ENCODE data around the gene RNF41.

Gene RNF41

DNA sequence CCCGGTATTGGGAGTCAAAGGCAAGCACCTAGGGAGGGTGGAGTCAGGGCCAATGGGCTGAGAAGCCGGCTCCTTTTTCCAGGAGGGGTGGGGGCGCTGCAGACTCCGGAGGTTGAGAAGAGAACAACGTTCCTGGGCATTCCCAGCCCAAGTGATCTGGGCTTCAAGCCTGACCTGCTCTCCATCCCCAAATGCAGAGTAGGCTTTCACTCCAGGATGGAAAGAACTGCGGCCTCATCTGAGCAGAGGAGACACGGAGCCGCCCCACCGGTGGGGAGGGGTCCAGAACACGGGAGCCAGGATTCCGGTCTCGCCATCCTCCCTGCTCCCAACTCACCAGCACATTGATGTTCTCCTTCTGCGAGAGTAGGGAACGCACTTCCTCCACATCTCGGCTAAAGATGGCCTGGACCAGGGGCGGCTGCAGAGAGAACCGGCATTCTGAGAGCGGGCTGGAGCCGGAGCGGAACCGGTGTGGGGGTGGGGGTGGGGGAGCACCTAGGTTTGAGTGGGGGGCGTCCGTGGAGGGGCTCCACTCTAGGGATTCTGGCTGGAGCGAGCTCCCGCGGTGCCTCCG, 35.9 kb upstream of the RNF41 start:
- peak overlapping the region; percentile 96 for H3K4me3 Mint-ChIP-seq
- H3K27me3 Mint-ChIP-seq = no peaks in the 10 kb centered on the region
- ATAC-seq (replicated peaks; ENCODE audit: extremely low read depth, poor library complexity, severe bottlenecking) = peak; percentile 19
- DNase-seq (ENCODE audit: low spot score in 2 of 2) = no peak
- no peaks in the 10 kb centered on the region for H3K9me3 Mint-ChIP-seq
- H3K4me1 Mint-ChIP-seq = peaks cover 29% of the 10 kb centered on the region
- peak overlapping the region; percentile 76 for H3K27ac Mint-ChIP-seq (ENCODE audit: low read depth)
- peaks cover 38% of the 10 kb centered on the region for H3K36me3 Mint-ChIP-seq (ENCODE audit: insufficient read depth)

DNA sequence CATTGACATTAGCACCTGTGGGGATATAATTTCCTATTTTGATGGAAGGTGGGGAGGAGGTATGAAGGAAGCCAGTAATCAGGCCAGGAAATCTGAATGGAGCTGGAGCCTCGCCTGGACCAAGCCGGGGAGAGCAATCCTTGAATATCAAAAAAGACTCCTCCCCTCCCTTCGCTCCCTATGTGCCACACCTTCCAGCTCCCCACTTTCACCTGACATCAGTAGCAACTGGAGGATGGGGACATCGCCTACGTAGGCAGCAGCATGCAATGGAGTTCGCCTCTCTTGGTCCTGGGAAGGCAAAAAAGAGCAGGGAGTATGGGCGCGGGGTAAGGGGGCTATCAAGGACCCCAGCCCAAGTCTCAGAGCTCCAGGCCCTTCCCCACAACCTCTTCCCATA, 35.3 kb upstream of the RNF41 start:
- H3K27ac Mint-ChIP-seq (ENCODE audit: low read depth) = peak overlapping the region; percentile 76

DNA sequence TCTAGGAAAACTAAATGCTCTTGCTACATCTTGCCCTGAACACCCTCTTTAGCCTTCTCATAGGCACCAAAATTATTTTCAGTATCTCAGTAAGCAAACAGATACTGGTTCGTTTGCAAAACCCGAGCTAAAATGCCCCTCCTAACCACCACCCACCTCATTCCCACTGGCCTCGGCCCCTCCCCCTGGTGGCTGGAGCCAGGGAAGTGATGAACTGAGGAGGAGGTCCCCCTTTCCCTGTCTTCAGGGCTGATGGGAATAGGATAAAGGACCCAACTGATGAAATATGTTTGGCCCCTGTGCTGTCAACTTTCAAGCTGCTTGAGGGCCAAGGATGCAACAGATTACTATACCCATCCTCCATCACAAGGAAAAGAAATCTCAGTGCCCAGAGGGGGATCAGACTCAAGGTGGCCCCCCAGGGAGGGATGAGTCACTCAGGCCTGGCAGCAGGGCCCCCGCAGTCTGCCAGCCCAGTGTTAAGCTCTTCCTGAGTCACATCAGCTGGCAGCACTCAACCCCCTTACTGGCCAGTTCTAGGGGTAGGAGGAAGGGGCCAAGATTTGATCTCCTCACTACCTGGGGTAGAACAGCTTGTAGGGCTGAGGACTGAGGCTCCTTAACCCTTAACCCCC, 34.7 kb upstream of the RNF41 start:
- Mint-ChIP-seq H3K9me3 (no peaks in the 10 kb centered on the region), H3K27me3 (no peaks in the 10 kb centered on the region), H3K4me3 (peak overlapping the region; percentile 96), H3K4me1 (peaks cover 29% of the 10 kb centered on the region), H3K27ac (ENCODE audit: low read depth) (peak overlapping the region; percentile 76), H3K36me3 (ENCODE audit: insufficient read depth) (peaks cover 44% of the 10 kb centered on the region)
- DNase-seq (ENCODE audit: low spot score in 2 of 2) (no peak), ATAC-seq (replicated peaks; ENCODE audit: extremely low read depth, poor library complexity, severe bottlenecking) (no peak)

More for the DNA sequence above, 35.3 kb upstream of the RNF41 start:
- ATAC-seq (replicated peaks; ENCODE audit: extremely low read depth, poor library complexity, severe bottlenecking) (no peak), DNase-seq (ENCODE audit: low spot score in 2 of 2) (no peak)
- Mint-ChIP-seq H3K4me1 (peaks cover 29% of the 10 kb centered on the region), H3K4me3 (peak overlapping the region; percentile 96), H3K9me3 (no peaks in the 10 kb centered on the region), H3K36me3 (ENCODE audit: insufficient read depth) (peaks cover 40% of the 10 kb centered on the region), H3K27me3 (no peaks in the 10 kb centered on the region)

DNA sequence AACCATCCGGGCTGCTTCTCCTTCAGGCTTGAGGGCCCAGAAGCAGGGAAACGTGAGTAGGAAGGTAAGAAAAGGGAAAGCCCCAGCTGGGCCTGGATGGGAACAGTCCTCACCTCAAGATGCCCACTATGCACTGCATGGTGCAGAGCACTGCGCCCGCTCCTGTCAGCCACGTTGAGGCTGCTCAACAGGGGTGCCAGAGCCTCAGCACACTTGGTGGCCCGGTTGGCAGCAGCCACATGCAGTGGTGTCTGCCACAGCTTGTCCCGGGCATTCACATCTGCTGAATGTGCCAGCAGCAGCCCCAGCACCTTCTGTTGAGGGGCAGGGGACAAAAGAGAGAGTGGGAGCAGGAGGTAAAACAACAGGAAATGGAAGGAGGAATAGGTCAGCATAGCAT, 33.9 kb upstream of the RNF41 start:
- Mint-ChIP-seq H3K36me3 (ENCODE audit: insufficient read depth) (peaks cover 47% of the 10 kb centered on the region), H3K9me3 (no peaks in the 10 kb centered on the region), H3K27ac (ENCODE audit: low read depth) (no peak overlapping the region), H3K4me1 (peaks cover 29% of the 10 kb centered on the region), H3K27me3 (no peaks in the 10 kb centered on the region), H3K4me3 (peak overlapping the region; percentile 96)
- ATAC-seq (replicated peaks; ENCODE audit: extremely low read depth, poor library complexity, severe bottlenecking) = no peak
- DNase-seq (ENCODE audit: low spot score in 2 of 2) = no peak

DNA sequence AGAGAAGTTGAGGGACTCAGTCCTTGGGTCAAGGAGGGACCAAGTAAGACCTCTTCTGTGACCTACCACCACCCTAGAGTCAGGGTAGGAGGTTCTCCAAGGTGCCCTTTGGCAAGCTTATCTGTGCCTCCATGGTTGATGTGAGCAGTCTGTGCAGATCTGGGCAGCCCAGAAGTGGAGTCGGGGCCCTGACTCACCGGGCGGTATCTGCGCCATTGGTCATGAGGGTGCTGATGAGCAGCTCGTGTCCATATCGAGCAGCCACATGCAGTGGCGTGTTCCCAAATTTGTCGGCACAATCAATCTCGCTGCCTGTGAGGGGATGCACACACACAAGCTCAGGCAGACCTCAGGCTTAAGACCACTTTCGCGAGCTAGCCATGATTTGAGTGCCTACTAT, 31.4 kb upstream of the RNF41 start:
- Mint-ChIP-seq H3K27ac (ENCODE audit: low read depth) (no peak overlapping the region), H3K4me1 (peaks cover 20% of the 10 kb centered on the region), H3K36me3 (ENCODE audit: insufficient read depth) (peaks cover 50% of the 10 kb centered on the region), H3K27me3 (no peaks in the 10 kb centered on the region), H3K9me3 (no peaks in the 10 kb centered on the region), H3K4me3 (no peak overlapping the region)
- no peak for ATAC-seq (replicated peaks; ENCODE audit: extremely low read depth, poor library complexity, severe bottlenecking)
- no peak for DNase-seq (ENCODE audit: low spot score in 2 of 2)

DNA sequence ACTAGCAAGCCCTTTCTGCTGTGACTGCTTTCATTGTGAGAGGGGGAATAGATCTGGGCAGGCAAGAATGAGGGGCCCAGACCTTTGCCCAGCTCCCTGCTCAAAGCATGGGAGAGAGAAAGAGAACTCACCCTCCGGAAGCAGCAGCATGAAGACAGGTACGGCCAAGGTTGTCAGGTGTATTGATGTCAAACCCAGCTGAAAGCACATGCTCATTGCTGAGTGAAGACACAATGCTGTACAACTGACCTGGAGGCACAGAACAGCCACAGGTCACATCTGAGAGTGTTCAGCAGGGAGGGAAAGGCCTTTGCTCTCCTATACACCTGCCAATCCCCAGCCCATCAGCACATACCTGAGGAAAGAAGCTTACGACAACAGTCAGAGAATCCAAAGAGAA, 30.9 kb upstream of the RNF41 start:
- H3K9me3 Mint-ChIP-seq = no peaks in the 10 kb centered on the region
- H3K27me3 Mint-ChIP-seq = no peaks in the 10 kb centered on the region
- H3K27ac Mint-ChIP-seq (ENCODE audit: low read depth) = no peak overlapping the region
- H3K36me3 Mint-ChIP-seq (ENCODE audit: insufficient read depth) = peaks cover 50% of the 10 kb centered on the region
- no peak overlapping the region for H3K4me3 Mint-ChIP-seq
- DNase-seq (ENCODE audit: low spot score in 2 of 2) = no peak
- no peak for ATAC-seq (replicated peaks; ENCODE audit: extremely low read depth, poor library complexity, severe bottlenecking)
- H3K4me1 Mint-ChIP-seq = peaks cover 20% of the 10 kb centered on the region

DNA sequence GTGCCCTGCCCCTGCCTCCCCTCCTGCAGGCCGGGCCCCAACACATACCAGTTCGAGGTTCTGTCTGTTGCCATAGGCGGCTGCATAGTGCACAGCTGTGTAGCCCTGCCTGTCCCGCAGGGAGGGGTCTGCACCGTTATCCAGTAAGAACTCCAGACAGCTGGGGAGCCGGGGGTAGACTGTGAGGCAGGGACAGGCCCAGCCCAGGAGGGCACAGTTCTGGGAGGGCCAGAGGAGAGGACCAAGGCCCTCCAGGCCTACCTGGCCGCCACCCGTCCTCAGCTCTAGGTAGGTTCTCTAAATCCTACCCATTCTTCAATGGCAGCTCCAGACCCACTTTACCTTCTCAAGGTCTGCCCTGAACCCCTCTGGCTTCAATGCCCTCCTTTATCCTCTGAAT, 27.0 kb upstream of the RNF41 start:
- DNase-seq (ENCODE audit: low spot score in 2 of 2) (no peak), ATAC-seq (replicated peaks; ENCODE audit: extremely low read depth, poor library complexity, severe bottlenecking) (no peak)
- Mint-ChIP-seq H3K27ac (ENCODE audit: low read depth) (no peak overlapping the region), H3K36me3 (ENCODE audit: insufficient read depth) (peaks cover 49% of the 10 kb centered on the region), H3K4me1 (no peaks in the 10 kb centered on the region), H3K4me3 (no peak overlapping the region), H3K9me3 (no peaks in the 10 kb centered on the region), H3K27me3 (no peaks in the 10 kb centered on the region)

DNA sequence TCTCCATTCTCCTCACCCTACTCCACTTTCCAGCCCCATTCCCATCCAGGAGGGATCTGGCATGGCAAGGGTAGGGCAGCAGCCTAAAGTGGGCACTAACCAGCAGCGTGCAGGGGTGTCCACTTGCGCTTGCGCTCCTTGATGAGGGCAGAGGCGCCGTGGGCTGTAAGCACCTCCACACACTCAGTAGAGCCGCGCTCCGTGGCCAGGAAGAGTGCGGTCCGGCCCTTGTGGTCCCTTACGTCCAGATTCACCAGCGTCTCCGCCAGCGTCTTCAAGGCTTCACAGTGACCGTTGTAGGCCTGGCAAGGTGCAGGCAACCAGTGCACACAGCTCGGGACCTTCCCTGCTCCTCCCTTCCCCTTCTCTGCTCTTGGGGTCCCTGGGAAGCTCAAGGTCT, 26.2 kb upstream of the RNF41 start:
- Mint-ChIP-seq H3K27me3 (no peaks in the 10 kb centered on the region), H3K36me3 (ENCODE audit: insufficient read depth) (peaks cover 41% of the 10 kb centered on the region), H3K9me3 (no peaks in the 10 kb centered on the region), H3K4me1 (no peaks in the 10 kb centered on the region), H3K4me3 (no peak overlapping the region), H3K27ac (ENCODE audit: low read depth) (peak overlapping the region; percentile 65)
- ATAC-seq (replicated peaks; ENCODE audit: extremely low read depth, poor library complexity, severe bottlenecking) (no peak), DNase-seq (ENCODE audit: low spot score in 2 of 2) (no peak)

DNA sequence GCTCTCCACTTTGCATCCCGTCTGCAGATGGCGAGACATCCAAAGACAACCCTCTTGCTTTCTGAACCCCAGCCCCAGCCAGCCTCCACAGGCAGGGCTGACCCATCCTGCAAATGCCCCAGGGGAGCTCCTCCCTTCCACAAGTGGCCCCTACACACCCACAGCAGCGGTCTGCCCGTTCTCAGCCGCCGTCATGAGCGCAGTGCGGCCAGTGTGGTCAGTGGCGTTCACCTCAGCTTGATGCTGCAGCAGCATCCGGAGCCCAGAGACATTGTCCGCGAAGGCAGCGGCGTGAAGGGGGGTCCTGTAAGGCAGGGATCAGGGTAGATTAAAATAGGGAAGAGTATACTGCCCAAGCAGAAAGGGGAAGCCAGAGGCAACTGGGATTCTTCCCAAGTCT, 22.8 kb upstream of the RNF41 start:
- Mint-ChIP-seq H3K36me3 (ENCODE audit: insufficient read depth) (peaks cover 28% of the 10 kb centered on the region), H3K4me1 (no peaks in the 10 kb centered on the region), H3K27ac (ENCODE audit: low read depth) (no peak overlapping the region), H3K4me3 (no peak overlapping the region), H3K9me3 (no peaks in the 10 kb centered on the region), H3K27me3 (no peaks in the 10 kb centered on the region)
- no peak for ATAC-seq (replicated peaks; ENCODE audit: extremely low read depth, poor library complexity, severe bottlenecking)
- no peak for DNase-seq (ENCODE audit: low spot score in 2 of 2)

DNA sequence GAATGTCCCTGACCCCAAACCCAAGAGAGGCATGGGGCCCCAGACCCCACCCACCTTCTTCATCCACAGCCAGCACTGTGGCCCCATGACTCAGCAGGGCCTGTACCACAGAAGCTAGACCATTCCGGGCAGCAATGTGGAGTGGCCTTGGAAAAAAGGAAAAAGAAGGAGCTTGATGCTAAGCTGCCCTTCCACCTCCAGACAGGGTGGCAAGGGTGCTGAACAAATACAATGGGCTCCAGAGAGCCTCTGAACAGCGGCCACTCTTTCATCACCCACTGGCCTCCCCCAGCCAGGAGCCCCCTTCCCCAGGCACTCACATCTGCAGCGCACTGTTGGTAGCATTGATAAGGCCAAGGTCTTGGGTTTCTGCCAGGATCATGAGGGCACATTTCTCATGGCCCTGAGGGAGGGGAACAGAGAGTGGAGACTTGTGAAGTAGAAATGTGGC, 22.0 kb upstream of the RNF41 start:
- Mint-ChIP-seq H3K27me3 (no peaks in the 10 kb centered on the region), H3K9me3 (no peaks in the 10 kb centered on the region), H3K36me3 (ENCODE audit: insufficient read depth) (peaks cover 24% of the 10 kb centered on the region), H3K4me1 (no peaks in the 10 kb centered on the region), H3K27ac (ENCODE audit: low read depth) (no peak overlapping the region), H3K4me3 (no peak overlapping the region)
- DNase-seq (ENCODE audit: low spot score in 2 of 2) (no peak), ATAC-seq (replicated peaks; ENCODE audit: extremely low read depth, poor library complexity, severe bottlenecking) (no peak)

DNA sequence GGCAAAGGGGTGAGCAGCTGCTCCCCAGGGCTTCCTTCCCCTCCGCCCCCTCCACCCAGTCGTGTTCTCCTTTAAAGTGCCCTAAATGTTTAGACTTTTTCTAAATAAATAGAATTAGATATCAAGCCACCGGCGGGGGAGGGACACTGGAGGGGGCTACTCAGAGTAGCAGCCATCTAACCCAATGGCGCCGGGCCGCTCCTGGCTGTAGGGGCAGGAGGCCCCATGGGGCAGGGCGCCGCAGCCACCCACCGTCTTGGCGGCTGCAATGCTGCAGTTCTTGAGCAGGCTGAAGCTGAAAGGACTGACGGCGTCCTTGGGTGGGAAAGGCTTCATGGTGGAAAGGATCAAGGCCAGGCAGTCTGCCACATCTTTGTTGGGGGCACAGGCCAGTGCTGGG, 21.3 kb upstream of the RNF41 start:
- Mint-ChIP-seq H3K4me3 (no peak overlapping the region), H3K9me3 (no peaks in the 10 kb centered on the region), H3K36me3 (ENCODE audit: insufficient read depth) (peaks cover 24% of the 10 kb centered on the region), H3K4me1 (no peaks in the 10 kb centered on the region), H3K27ac (ENCODE audit: low read depth) (no peak overlapping the region), H3K27me3 (no peaks in the 10 kb centered on the region)
- DNase-seq (ENCODE audit: low spot score in 2 of 2) = no peak
- no peak for ATAC-seq (replicated peaks; ENCODE audit: extremely low read depth, poor library complexity, severe bottlenecking)

DNA sequence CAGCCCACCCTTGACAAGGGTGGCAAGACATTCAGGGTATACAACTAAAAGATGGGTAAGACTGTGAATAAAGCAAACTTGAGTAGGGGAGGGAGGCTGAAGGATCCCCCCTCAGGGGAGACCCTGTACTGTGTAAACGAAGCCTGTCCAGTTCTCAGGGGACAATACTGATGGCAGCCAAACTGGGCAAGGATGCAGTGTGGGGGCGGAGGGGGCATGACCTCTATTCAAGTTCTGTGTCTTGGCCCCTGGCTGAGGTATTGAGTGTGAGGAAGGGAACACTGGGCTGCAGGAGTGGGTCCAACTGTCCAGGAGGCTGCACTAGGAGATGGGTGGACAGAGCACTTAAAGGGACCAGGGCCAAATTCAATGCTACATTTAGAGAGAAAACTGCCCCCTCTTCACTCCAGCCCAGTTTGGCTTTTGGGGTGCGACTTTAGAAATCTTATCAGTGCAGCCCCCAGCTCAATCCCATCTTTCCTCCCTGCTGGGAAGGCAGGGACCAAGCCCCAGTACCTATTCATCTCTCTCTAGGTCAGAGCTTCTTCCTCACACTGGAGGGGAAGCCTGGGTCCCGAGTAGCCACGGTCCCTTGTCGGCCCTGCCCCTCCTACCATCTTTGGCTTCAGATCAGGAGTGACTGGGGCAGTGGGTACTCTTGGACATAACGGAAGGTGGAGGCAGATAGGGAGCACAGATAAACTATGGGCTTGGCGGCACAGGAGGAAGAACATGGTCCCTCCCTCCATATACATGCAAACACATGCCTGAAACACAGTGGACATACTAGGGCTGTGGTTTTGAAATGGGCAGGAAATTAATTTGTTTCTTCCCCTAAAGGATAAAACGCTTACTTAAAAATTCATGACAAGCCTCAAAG, 19.9 kb upstream of the RNF41 start:
- Mint-ChIP-seq H3K9me3 (no peaks in the 10 kb centered on the region), H3K36me3 (ENCODE audit: insufficient read depth) (peaks cover 21% of the 10 kb centered on the region), H3K4me1 (peaks cover 1% of the 10 kb centered on the region), H3K27ac (ENCODE audit: low read depth) (peak overlapping the region; percentile 65), H3K4me3 (no peak overlapping the region), H3K27me3 (no peaks in the 10 kb centered on the region)
- ATAC-seq (replicated peaks; ENCODE audit: extremely low read depth, poor library complexity, severe bottlenecking) (no peak), DNase-seq (ENCODE audit: low spot score in 2 of 2) (no peak)

DNA sequence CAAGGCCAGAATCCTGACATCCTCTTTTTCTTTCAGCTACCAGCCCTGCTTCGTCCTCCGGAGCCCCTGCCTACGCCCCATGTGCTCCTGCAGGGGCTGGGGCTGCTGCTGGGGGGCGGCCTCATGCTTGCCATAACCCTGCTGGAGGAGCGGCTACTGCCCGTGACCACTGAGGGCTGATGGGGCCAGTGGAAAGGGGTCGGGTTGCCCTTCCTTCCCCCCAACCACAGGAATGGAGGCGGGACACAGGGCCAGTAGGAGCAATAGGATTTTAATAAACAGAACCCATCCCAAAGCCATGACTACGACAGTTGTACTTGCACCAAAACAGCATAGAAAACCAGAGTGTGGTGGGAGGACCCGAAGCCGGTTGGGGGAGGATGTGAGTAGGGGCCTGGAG, 15.8 kb upstream of the RNF41 start:
- H3K4me3 Mint-ChIP-seq = no peak overlapping the region

More for the DNA sequence above, 15.8 kb upstream of the RNF41 start:
- no peaks in the 10 kb centered on the region for H3K9me3 Mint-ChIP-seq
- no peaks in the 10 kb centered on the region for H3K27me3 Mint-ChIP-seq
- DNase-seq (ENCODE audit: low spot score in 2 of 2) (no peak), ATAC-seq (replicated peaks; ENCODE audit: extremely low read depth, poor library complexity, severe bottlenecking) (no peak)
- H3K27ac Mint-ChIP-seq (ENCODE audit: low read depth) = no peak overlapping the region
- H3K36me3 Mint-ChIP-seq (ENCODE audit: insufficient read depth) = peaks cover 9% of the 10 kb centered on the region
- peaks cover 5% of the 10 kb centered on the region for H3K4me1 Mint-ChIP-seq

All from central memory CD8-positive, alpha-beta T cell (primary cell).